PC-9 (cell line): ENCODE measurements around the gene EME1. TPM values are rescaled to one million over a fixed set of nuclear protein-coding genes. Genes with fewer than 3 reads are reported as not detected.
A peak's percentile ranks its signal among the peaks of the same experiment; 100 is the strongest.

Experiments used
- BruUV-seq: library from RNA; stranded (reverse); fragments of 400-500 nt; replicated peaks from 2 replicates; lab custom pipeline; 2021; lab: Mats Ljungman, UMichigan
- CTCF ChIA-PET: fragments of 300-600 bp; sonication (Branson Sonifier 250); formaldehyde crosslinking; loops from one replicate; lab custom pipeline; 2022; ENCODE audit warnings: antibody characterized with exemption; lab: Charles Lee
- POLR2A ChIA-PET: fragments of 300-600 bp; sonication (Branson Sonifier 250); formaldehyde crosslinking; loops from one replicate; lab custom pipeline; 2022; ENCODE audit warnings: antibody characterized with exemption; ENCODE audit not compliant: unreplicated experiment; lab: Charles Lee
- DNase-seq, 2 experiments: peaks; one replicate each; pipeline versions ENCODE4 v3.0.0 to v3.0.0-alpha.2; 2015 to 2022; ENCODE audit warnings: mixed read lengths in 1 of 2
- H2AFZ ChIP-seq: fragments of 200-600 bp; sonication (generic); 2 replicates; pipeline ENCODE4 v1.8.1; 2017; ENCODE audit warnings: antibody characterized with exemption
- H3F3A ChIP-seq: fragments of 200-600 bp; sonication (generic); 2 replicates; pipeline ENCODE4 v1.8.1; 2017; ENCODE audit warnings: antibody characterized with exemption, mild to moderate bottlenecking, low read depth; ENCODE audit not compliant: insufficient read depth
- H3K27ac ChIP-seq: fragments of 200-600 bp; sonication (generic); 2 replicates; pipeline ENCODE4 v1.6.1; 2016; ENCODE audit warnings: mixed run types
- H3K27me3 ChIP-seq: fragments of 200-600 bp; sonication (generic); 2 replicates; pipeline ENCODE4 v1.6.1; 2016; ENCODE audit warnings: low read depth, mixed run types; ENCODE audit not compliant: insufficient read depth
- H3K36me3 ChIP-seq: fragments of 200-600 bp; sonication (generic); 2 replicates; pipeline ENCODE4 v1.6.1; 2016; ENCODE audit warnings: low read depth, mixed run types
- H3K4me1 ChIP-seq: fragments of 200-600 bp; sonication (generic); replicated peaks from 2 replicates; pipeline ENCODE4 v1.6.1; 2016; ENCODE audit warnings: mixed run types; ENCODE audit not compliant: insufficient read depth
- H3K4me2 ChIP-seq: fragments of 200-600 bp; sonication (generic); 2 replicates; pipeline ENCODE4 v1.6.1; 2017; ENCODE audit warnings: mixed run types
- H3K4me3 ChIP-seq: fragments of 200-600 bp; sonication (generic); 2 replicates; pipeline ENCODE4 v1.6.1; 2016; ENCODE audit warnings: mixed run types
- H3K79me2 ChIP-seq: fragments of 200-600 bp; sonication (generic); 2 replicates; pipeline ENCODE4 v1.6.1; 2017; ENCODE audit warnings: low read depth, mixed run types
- H3K9me2 ChIP-seq: fragments of 200-600 bp; sonication (generic); 2 replicates; pipeline ENCODE4 v1.8.1; 2017; ENCODE audit warnings: mild to moderate bottlenecking; ENCODE audit not compliant: insufficient read depth
- H3K9me3 ChIP-seq: fragments of 200-600 bp; sonication (generic); 2 replicates; pipeline ENCODE4 v1.8.1; 2016; ENCODE audit warnings: low read depth; ENCODE audit not compliant: insufficient read depth
- H4K20me1 ChIP-seq: fragments of 200-600 bp; sonication (generic); 2 replicates; pipeline ENCODE4 v1.8.1; 2017; ENCODE audit not compliant: insufficient read depth
- CTCF ChIP-seq: fragments of 200-600 bp; sonication (generic); conservative IDR thresholded peaks from 2 replicates; pipeline ENCODE4 v1.6.1; 2017; ENCODE audit warnings: mixed run types, antibody characterized with exemption, mild to moderate bottlenecking, moderate library complexity
- EZH2 ChIP-seq: fragments of 200-600 bp; sonication (generic); IDR thresholded peaks from 2 replicates; pipeline ENCODE4 v1.8.0; 2017; ENCODE audit warnings: antibody characterized with exemption, low read depth
- intact Hi-C: fragments of 100-400 bp; cut with micrococcal nuclease; formaldehyde crosslinking; loops from one replicate; pipeline ENCODE4 v1.10.0; 2022; ENCODE audit not compliant: unreplicated experiment
- total RNA-seq: library from RNA; stranded (reverse); gene quantifications from 2 replicates; pipeline ENCODE4 v1.2.3, GENCODE V29; 2021

Gene EME1
- total RNA-seq, 1 experiment from 2014 or later: 21.0 TPM

GRCh38 chr17:50393700-50394099, 20.7 kb downstream of the EME1 start:
- H3K4me3 ChIP-seq: no peak overlapping the region
- no peak overlapping the region for H2AFZ ChIP-seq
- peaks cover 71% of the 10 kb centered on the region for H3K79me2 ChIP-seq
- peaks cover 63% of the 10 kb centered on the region for H3F3A ChIP-seq
- peaks cover 59% of the 10 kb centered on the region for H4K20me1 ChIP-seq
- H3K9me2 ChIP-seq: no peaks in the 10 kb centered on the region
- BruUV-seq: no TSS peak
- POLR2A ChIA-PET: no interaction called here
- H3K27me3 ChIP-seq: no peaks in the 10 kb centered on the region
- CTCF ChIA-PET: no interaction called here
- intact Hi-C loops: no loop called here
- H3K9me3 ChIP-seq: no peaks in the 10 kb centered on the region
- peaks cover 67% of the 10 kb centered on the region for H3K4me1 ChIP-seq
- no peak for DNase-seq
- H3K27ac ChIP-seq: no peak overlapping the region; the same call in 1 of the 2 replicates
- H3K4me2 ChIP-seq: peak overlapping the region; percentile 47; the same call in 1 of the 2 replicates
- peaks cover 62% of the 10 kb centered on the region for H3K36me3 ChIP-seq
- TF ChIP-seq CTCF (no peak), EZH2 (no peak)

DNA sequence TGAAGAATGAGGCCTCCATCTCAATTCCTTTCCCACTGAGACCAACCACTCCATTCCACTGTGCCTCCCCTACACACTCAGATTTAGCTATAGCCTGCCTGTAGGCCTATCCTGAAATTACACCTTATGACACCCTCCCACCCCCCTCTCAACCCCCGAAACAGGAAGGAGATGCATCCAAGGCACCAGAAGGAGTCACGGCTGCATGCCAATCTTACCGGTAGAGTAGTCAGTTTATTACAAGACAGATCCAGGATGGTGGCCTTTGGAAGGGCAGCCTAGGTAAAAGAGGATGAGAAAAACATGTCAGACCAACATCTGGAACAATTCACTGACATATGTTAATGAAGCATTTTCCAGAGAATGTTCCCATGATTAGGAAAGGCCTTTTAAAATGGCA, 21.7 kb downstream of the EME1 start:
- no peak overlapping the region for H2AFZ ChIP-seq
- H3K27ac ChIP-seq: no peak overlapping the region
- DNase-seq: no peak
- peaks cover 61% of the 10 kb centered on the region for H3K79me2 ChIP-seq
- peak overlapping the region; percentile 97 for H3K4me2 ChIP-seq
- intact Hi-C loops: no loop called here
- no peaks in the 10 kb centered on the region for H3K9me3 ChIP-seq
- H3K9me2 ChIP-seq: no peaks in the 10 kb centered on the region
- TF ChIP-seq CTCF: no peak
- TF ChIP-seq EZH2: no peak
- H3K36me3 ChIP-seq: peaks cover 54% of the 10 kb centered on the region
- peaks cover 67% of the 10 kb centered on the region for H3K4me1 ChIP-seq
- POLR2A ChIA-PET: no interaction called here
- peaks cover 57% of the 10 kb centered on the region for H3F3A ChIP-seq
- CTCF ChIA-PET: no interaction called here
- peaks cover 49% of the 10 kb centered on the region for H4K20me1 ChIP-seq
- H3K4me3 ChIP-seq: no peak overlapping the region; the same call in 1 of the 2 replicates
- H3K27me3 ChIP-seq: no peaks in the 10 kb centered on the region
- no TSS peak for BruUV-seq

- H3K4me2 ChIP-seq: peak overlapping the region; percentile 97
- TSS peak; percentile 29 for BruUV-seq
- DNase-seq: peak; percentile 56 to 65
- H3K27me3 ChIP-seq: no peaks in the 10 kb centered on the region
- H3K9me2 ChIP-seq: no peaks in the 10 kb centered on the region
- H2AFZ ChIP-seq: peak overlapping the region; percentile 77
- no peaks in the 10 kb centered on the region for H3K9me3 ChIP-seq
- ChIA-PET CTCF (interaction anchor here (0.6 to 2.0 kb wide), 11 partner anchors 30 to 1325 kb away, joined by 3 to 10 read pairs (median 4); partner anchors contain the start of gene RSAD1), POLR2A (interaction anchor here (0.5 to 0.6 kb wide), 5 partner anchors 39 to 416 kb away, joined by 3 to 13 read pairs (median 4); no protein-coding TSS in a partner anchor)
- H3K79me2 ChIP-seq: peaks cover 49% of the 10 kb centered on the region
- H3K4me1 ChIP-seq: peaks cover 53% of the 10 kb centered on the region
- peaks cover 43% of the 10 kb centered on the region for H3F3A ChIP-seq
- no peak for TF ChIP-seq CTCF
- TF ChIP-seq EZH2: no peak
- intact Hi-C loops: loop anchor here (1.0 to 2.0 kb wide), 3 partner anchors 30 to 82 kb away; partner anchors contain the start of genes ACSF2 and RSAD1
- peak overlapping the region; percentile 98 for H3K4me3 ChIP-seq
- H3K27ac ChIP-seq: peak overlapping the region; percentile 79
- H4K20me1 ChIP-seq: peaks cover 35% of the 10 kb centered on the region
- H3K36me3 ChIP-seq: peaks cover 40% of the 10 kb centered on the region
These were observed 23.5 kb downstream of the EME1 start for GRCh38 chr17:50396261-50397110.
